GM19043 (cell line): Measurements from ENCODE around the gene ALAS2.
"Not testable (repeated sequence)": the region's sequence is repeated elsewhere in the genome, so short reads cannot be mapped to it uniquely, and the experiment has no call there.

Experiments used
- ATAC-seq: cut with Tn5 transposase; IDR thresholded peaks from one replicate; pipeline ENCODE4 v1.9.1; 2021; ENCODE audit warnings: low read depth; ENCODE audit not compliant: unreplicated experiment

Gene ALAS2, protein sequence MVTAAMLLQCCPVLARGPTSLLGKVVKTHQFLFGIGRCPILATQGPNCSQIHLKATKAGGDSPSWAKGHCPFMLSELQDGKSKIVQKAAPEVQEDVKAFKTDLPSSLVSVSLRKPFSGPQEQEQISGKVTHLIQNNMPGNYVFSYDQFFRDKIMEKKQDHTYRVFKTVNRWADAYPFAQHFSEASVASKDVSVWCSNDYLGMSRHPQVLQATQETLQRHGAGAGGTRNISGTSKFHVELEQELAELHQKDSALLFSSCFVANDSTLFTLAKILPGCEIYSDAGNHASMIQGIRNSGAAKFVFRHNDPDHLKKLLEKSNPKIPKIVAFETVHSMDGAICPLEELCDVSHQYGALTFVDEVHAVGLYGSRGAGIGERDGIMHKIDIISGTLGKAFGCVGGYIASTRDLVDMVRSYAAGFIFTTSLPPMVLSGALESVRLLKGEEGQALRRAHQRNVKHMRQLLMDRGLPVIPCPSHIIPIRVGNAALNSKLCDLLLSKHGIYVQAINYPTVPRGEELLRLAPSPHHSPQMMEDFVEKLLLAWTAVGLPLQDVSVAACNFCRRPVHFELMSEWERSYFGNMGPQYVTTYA

DNA sequence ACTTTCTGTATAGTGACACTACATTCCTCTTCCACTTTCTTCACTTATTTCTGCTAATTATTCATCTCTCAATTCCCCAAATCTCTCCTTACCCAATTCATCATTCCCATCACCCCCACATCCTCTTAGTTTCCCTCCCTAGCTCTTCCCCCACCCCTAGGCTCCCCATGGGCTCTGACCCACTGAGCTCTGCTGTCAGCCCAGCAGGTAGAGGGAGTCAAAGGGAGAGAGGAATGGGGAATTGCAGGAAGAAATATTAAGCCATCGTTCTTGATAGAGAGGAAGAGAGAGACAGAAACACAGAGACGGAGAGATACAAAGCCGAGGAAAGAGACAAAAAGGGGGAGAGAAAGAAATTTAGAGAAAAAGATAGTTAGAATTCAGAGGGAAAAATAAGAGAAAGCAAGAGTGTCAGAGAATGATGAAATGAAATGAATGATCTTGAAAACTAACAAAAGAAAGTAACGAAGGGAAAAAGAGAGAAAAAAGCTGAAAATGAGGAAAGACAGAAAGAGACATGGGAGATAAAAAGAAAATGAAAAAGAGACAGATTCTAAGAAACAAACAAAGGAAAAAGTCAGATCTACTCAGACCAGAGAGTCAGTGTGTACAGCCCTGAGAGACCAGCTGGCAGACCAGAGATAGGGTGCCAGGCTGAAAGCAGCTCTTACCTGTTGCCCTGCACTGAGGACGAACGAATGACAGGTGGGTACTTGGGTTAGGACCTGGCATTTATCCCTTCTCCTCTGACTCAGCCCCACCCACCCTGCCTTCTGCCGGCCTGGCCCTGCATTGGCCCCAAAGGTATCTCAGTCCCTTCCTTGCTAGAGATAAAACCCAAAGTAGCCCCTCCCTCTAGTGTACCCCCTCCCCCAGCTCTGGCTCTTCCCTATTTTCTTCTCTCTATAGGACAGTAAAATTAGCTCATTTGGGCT, at the start of gene ALAS2:
TSS of gene ALAS2 (minus strand) at position 707 of the 935 bp plus-strand sequence. CDS start 4,977 bp downstream, outside the sequence.
- no peak for ATAC-seq

DNA sequence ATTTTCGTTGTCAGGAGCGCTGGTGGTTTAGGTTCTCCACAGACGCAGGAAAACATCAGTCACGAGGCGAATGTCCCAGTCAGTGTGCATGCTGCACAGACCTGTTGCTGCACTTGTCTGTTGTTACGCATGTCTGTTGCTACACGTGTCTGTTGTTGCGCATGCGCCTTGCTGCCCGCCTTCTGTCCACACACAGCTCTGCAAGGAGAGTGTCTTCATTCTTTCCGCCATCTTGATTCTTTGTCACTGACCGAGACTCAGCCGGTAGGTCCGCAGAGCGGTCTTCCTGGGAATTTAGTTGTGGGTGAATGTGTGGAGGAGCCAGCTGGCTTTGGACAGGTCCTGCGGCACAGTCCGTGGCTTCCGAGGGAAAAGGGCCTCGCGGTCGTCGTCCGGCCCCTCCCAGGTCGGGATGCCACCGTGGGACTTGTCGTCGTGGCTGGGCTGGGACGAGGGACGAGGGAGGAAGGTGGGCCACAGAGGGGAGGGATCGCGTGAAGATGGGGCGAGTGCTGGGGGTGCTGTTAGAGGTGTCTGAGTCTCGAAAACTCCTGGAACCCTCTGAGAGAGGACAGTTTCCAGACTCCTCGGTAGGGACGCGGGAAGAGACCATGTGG, 44.2 kb upstream of the ALAS2 start, which contains the start of gene PAGE2B:
TSS of gene PAGE2B (plus strand) at position 180 of the 617 bp plus-strand sequence. CDS start 1,012 bp downstream, outside the sequence.
- ATAC-seq: no peak

DNA sequence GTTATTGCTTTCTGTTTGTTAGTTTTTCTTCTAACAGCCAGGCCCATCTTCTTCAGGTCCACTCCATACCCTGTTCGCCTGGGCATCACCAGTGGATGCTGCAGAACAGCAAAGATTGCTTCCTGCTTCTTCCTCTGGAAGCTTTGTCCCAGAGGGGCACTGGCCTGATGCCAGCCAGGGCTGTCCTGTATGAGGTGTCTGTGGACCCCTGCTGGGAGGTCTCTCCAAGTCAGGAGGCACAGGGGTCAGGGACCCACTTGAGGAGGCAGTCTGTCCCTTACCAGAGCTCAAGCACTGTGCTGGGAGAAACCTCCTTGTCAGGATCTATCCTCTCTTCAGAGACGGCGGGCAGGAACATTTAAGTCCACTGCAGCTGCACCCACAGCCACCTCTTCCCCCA, 41.5 kb upstream of the ALAS2 start:
- no peak for ATAC-seq

DNA sequence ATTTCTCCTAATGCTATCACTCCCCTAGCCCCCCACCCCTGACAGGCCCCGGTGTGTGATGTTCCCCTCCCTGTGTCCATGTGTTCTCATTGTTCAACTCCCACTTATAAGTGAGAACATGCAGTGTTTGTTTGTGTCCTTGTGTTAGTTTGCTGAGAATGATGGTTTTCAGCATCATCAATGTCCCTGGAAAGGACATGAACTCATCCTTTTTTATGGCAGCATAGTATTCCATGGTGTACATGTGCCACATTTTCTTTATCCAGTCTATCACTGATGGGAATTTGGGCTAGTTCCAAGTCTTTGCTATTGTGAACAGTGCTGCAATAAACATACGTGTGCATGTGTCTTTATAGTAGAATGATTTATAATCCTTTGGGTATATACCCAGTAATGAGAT, 36.4 kb upstream of the ALAS2 start:
- ATAC-seq: not testable (repeated sequence)

DNA sequence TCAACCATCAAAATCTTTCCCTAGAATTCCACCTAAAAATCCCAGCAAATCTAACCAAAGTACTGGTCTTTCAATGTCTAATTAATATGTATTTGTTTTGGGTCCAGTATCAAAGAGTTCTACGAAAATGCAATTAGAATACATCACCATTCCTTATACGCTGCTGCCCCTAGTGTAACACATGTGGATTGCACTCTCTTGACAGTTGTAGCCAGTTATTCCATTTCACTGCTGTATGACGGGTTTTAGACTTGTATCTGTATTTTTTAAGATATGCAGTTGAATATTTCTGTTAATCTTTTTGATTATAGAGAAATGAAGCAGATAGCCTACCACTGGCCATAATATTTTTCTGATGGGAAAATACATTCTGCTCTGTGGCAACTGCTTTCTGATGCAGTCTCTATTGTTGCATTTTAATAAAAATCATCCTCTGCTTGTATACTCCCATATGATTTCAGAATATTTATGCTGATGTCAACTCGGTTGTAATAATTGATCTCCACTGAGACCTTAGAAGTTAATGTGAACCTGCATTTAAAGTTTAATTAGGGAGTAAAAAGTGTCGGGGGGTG, 27.0 kb upstream of the ALAS2 start:
- no peak for ATAC-seq

DNA sequence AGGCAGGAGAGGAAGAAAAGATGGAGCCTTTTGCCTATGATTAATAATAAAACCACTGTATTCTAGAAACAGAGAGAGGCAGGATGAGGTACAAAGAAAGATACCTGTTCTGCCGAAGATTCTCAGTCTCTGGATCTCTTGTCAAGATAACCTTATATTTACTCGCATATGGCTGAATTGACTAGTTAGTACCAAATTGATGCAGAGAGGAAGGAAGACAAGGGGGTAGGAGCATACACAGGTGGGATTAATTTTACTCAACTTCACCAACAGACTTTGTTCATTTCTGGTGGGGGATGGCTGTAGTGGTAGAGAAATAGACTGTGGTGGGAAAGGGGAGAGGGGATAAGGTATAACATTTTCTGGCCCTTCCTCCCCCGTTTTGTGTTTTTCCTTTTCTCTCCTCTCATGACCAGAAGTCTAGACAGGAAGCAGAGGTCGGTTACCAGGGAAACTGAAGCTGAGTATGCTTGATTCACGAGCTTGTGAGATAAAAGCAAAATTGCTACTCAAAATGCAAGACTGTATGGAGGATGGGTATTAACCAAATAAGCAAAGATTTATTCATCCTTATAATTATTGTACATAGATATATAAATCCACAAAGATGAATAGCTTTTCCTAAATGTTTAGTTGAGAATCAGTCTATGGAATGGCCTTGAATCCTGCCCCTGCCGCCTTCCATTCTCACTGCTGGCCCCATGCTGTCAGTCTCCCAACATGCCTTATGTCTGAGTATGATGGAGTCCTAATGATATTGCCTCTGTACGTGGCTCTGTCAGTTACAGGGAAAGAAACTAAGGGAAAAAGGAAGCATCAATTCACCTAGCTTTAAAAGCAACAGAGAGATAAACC, 26.3 kb upstream of the ALAS2 start:
- no peak for ATAC-seq

DNA sequence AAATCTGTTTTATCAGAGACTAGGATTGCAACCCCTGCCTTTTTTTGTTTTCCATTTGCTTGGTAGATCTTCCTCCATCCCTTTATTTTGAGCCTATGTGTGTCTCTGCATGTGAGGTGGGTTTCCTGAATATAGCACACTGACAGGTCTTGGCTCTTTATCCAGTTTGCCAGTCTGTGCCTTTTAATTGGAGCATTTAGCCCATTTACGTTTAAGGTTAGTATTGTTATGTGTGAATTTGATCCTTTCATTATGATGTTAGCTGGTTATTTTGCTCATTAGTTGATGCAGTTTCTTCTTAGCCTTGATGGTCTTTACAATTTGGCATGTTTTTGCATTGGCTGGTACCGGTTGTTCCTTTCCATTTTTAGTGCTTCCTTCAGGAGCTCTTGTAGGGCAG, 19.8 kb upstream of the ALAS2 start:
- not testable (repeated sequence) for ATAC-seq

DNA sequence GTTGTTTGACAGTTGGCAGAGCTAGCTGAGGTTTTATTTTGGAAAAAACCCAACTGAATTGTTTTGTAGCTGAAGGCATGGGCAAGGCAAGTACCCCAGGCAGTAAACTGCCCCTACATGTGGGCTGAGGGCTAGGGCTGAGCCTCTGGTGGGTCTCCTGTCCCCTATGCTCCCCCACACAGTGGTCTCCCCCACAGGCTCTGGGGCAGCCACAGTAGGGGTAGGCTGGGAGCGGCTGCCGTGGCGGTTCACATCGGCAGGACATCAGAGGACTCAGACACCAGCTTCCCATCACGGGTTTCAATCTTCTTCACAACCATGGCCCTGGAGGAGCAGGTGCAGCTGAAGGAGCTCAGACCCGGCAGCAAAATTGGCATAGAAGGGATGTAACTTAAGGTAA, 10.7 kb upstream of the ALAS2 start:
- no peak for ATAC-seq

DNA sequence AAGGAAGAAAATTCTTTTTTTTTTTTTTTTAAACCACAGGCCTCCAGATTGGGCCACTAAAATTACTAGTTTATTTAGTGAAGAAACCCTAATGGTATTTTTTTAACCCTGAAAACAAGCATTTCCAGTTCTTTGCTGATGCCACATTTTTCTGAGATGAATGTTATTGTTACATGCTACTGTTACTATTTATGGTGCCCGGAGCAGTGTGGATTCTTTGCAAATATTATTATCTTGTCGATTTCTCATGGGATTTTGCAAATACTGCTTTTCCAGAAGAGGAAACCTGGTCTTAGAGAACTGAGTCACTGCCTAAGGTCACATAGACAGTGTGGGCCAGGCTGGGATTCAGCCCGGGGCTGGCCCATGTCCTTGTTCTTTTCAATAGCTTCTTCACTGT, 8.7 kb upstream of the ALAS2 start:
- no peak for ATAC-seq

DNA sequence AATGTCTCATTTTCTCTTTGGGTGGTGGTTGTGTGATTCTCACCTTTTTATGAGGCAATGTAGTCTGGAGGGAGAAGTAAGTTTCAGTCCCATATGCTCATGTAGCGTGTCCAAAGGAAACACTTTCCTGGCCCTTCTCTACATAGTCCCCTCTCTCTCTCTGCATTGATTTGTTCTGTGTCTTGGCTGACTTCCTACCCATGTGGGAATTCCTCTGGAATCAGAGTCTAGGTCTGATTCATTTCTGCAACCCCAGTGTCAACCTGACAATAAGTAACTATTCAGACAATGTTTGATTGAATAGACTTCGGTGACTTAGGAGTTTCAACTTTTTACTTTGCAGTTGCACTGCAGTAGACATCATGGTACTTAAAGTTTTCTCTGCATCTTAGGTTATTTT, 2.7 kb upstream of the ALAS2 start:
- ATAC-seq: no peak

DNA sequence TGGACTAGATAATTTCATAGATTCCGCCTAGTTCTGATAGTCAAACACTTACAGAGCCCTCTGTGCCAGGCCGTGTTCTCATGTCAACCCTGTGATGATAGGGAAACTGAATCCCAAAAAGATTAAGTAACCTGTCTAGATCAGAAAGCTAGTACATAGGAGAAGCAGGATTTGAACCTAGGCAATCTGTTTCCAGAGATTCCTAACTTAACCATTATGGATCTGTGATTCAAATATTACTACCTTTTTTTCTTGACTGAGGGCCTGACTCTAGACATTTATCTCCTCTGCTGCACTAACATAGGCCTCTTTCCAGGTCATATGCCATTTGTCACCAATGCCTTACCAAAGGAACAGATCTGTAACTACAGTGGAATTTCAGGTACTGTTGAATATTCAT, 1.5 kb downstream of the ALAS2 start:
- ATAC-seq: no peak

DNA sequence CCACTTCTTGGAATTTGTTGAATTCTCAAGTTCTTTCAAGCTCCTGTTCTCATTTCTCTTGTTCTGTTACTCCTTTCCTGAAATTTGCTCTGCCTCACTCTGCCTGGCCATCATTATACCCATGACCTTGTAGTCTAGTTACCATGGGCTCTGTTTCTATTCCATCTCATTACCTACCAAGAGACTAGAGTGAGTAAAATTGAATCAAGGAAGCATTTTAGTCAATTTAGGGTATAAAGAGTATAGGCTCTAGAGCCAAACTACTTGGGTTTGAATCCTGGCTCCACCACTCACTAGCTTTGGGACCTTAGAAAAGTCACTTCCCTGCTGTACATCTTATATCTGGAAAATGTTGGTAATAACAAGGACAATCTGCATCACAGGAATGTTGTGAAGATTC, 2.2 kb downstream of the ALAS2 start:
- no peak for ATAC-seq

DNA sequence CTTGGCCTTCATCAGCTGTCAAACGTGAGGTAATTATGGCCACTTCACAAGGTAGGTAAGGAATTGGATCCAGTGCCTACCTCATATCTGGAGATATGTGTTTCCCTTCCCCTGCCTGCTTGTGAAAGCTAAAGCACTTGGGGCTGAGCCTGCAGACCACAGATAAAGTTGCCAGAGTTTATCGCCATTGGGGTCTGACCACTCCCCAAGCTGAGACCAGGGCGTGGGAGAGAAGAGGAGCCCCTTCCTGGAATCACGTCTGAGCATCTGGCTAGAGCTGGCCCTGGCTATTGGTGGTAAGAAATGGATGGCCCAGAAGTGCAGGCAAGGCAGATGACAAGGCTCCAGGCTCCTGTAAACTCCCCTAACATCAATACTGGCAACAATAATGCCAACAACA, 2.7 kb downstream of the ALAS2 start:
- ATAC-seq: no peak

DNA sequence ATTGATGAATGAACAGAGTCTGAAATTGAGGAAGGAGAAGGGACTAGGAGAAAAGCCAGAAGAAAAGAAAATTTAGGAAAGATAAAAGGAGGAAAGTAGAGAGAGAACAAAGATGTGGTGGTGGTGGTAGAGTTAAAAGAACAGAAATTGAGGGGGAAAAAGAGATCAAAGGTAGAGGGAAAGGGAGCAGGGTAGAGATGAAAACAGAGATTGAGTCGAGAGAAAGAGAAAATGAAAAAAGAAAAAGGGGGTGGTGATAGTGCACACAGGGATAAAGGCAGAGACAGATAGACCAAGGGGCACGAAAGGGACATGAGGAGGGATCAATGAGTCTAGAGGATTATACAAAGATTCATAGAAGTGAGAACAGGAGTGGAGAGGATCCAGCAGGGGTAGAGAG, 3.9 kb downstream of the ALAS2 start:
- ATAC-seq: no peak

DNA sequence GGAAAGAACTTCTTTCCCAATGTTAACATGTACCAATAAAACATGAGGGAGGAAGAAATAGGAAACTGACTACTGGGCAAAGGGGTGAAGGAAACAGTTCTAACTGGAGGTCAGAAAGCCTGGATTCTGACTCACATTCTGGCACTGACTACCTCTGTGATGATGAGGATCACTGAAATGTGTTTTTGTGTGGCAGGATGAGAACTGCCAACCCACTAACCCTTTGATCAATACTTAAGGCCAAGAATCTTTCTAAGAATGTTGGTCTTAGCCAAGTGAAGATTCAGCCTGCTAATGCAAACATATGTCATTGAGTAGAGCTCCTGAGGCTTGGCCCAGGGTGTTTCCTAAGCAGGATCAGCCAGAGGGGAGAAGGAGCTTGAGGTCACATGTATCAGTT, 4.6 kb downstream of the ALAS2 start:
- no peak for ATAC-seq

DNA sequence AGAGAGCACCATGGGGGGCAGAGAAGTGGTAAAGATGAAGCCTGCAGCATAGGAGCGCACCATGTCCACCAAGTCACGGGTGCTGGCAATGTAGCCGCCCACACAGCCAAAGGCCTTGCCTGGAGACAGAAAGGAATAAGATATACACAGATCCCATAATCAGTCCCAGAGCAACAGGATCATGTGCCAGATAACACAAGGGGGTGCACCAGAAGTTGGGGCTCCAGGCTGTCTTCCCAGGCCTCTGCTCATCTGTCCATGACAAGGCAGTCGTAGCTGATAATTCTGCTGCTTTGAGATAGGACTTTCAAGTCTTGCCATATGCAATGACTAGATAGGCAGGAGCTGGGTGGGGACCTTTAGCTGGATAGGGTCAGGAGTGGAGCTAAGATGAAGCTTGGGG, 15.9 kb downstream of the ALAS2 start:
- no peak for ATAC-seq

DNA sequence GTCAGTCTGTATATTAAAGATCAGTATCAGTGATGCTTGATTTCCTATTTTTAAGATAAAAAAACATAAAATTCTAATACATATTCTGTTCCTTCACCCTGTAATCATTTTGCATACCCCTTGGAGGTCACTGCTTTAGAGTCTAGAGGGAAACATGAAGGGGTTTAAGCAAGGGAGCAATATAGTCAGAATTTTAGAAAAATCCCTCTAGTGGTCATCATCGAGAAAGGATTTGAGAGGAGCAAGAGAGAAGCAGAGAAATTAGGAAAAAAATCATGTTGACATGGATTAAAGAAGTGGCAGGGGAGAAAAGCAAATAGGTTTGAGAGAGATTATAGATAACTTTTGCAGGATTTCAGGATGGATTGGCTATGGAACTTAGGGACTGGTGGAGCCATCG, 19.5 kb downstream of the ALAS2 start:
- no peak for ATAC-seq

DNA sequence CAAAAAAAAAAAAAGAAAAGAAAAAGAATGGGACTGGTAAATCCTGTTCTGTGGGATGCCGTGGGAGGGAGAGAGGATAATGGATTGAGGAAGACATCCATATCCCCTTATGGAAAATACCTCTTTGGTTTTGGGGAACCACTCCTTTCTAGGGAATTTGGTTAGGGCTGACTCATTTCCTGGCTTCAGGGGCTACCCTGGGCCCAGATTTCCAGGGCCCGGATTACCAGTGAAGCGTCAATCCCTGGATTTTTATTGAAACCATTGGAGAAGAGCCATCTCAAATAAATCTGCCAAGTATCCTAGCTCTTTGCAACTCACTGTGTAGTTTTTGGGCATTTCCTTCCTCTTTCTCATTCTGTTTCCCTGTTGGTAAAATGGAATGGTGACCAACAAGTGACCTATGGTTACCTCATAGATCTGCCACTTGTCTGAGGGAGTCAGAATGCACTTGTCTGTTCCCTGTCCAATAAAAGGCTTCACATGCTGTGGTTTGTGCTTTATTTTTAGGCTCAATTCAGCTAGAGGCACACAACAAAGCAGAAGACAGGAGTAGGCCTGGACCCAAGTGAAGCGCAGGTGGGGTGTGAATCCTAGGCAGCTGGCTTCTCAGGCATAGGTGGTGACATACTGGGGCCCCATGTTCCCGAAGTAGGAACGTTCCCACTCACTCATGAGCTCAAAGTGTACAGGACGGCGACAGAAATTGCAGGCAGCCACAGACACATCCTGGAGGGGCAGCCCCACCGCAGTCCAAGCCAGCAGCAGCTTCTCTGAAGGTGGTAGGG, 22.0 kb downstream of the ALAS2 start:
- ATAC-seq: no peak

DNA sequence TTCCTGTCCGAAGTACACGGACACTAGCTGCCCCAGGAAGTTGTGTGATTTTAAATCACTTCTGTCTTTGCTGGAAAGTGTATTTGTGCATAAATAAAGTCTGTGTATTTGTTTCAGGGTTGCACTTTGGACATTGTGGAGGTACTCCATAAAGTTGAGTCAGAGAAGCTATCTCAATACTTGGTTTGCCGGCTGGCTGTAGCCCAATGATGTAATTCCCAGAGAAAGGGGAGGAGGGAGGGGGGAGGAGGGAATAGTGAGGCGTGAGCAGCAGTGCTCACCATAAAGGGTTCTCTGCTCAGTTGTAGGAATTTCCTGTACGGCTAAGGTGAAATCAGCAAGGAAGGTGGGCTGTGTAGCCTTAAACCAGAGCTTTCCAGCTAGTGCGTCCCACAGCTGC, 23.1 kb downstream of the ALAS2 start:
- no peak for ATAC-seq
